ENCODE measurements around the gene NLRC5. TPM values are rescaled to one million over a fixed set of nuclear protein-coding genes. Genes with fewer than 3 reads are reported as not detected.

The NLRC5 gene
- total RNA-seq, 2 experiments from 2014 or later: 424 to 434 TPM

- TF ChIP-seq CTCF (IDR thresholded peaks at IDR 0.05): no peak
- no peaks in the 10 kb centered on the region for H3K9me3 Mint-ChIP-seq
- intact Hi-C loops (cut with DNase I, micrococcal nuclease): no loop called here
- no peaks in the 10 kb centered on the region for H3K27me3 ChIP-seq (ENCODE audit: control insufficient read depth in 1 of 2, insufficient read depth in 2 of 2, low read length in 2 of 2)
- no peaks in the 10 kb centered on the region for H3K9me3 ChIP-seq (ENCODE audit: control insufficient read depth in 1 of 2, insufficient read depth in 1 of 2, low read length in 2 of 2)
- H3K4me1 Mint-ChIP-seq (ENCODE audit: low read depth): peaks cover 19% of the 10 kb centered on the region
- no peak within 1 kb of the TSS for H3K27ac ChIP-seq (ENCODE audit: low read depth in 1 of 2, low read length in 2 of 2)
- H3K36me3 ChIP-seq (ENCODE audit: insufficient read depth, low read length): no peaks in the 10 kb centered on the region
- CTCF ChIA-PET: no interaction called here
- H3K36me3 Mint-ChIP-seq (ENCODE audit: low read depth): no peaks in the 10 kb centered on the region
- peaks cover 20% of the 10 kb centered on the region for H3K4me1 ChIP-seq (ENCODE audit: insufficient read depth, low read length)
- POLR2A ChIA-PET: interaction anchor here (0.9 kb wide), 1 partner anchor 11 kb away, joined by 3 read pairs; no protein-coding TSS in a partner anchor
- no peak within 1 kb of the TSS for H3K27ac Mint-ChIP-seq
- H3K4me3 ChIP-seq (ENCODE audit: low read length): no peak within 1 kb of the TSS
- no peaks in the 10 kb centered on the region for H3K27me3 Mint-ChIP-seq
- ATAC-seq (ENCODE audit: poor library complexity) (no peak), DNase-seq (no peak)
- no peak within 1 kb of the TSS for H3K4me3 Mint-ChIP-seq
Observed at GRCh38 chr16:56961851-56962281, 27.5 kb upstream of the NLRC5 start, which contains the start of gene CETP. CETP (plus strand) TSS chr16:56961950; CDS start chr16:56961980, 30 bp downstream.

GRCh38 chr16:56964243-56965148, 24.9 kb upstream of the NLRC5 start:
- Mint-ChIP-seq H3K9me3 (no peaks in the 10 kb centered on the region), H3K4me3 (no peak overlapping the region), H3K36me3 (ENCODE audit: low read depth) (no peaks in the 10 kb centered on the region), H3K27me3 (no peaks in the 10 kb centered on the region), H3K4me1 (ENCODE audit: low read depth) (peaks cover 19% of the 10 kb centered on the region), H3K27ac (no peak overlapping the region)
- no peaks in the 10 kb centered on the region for H3K36me3 ChIP-seq (ENCODE audit: insufficient read depth, low read length)
- intact Hi-C loops (cut with DNase I, micrococcal nuclease): loop anchor here (1.0 to 2.0 kb wide), 6 partner anchors 24 to 204 kb away; partner anchors contain the start of gene NLRC5 (in 1 of the 2)
- peaks cover 20% of the 10 kb centered on the region for H3K4me1 ChIP-seq (ENCODE audit: insufficient read depth, low read length)
- no peaks in the 10 kb centered on the region for H3K9me3 ChIP-seq (ENCODE audit: control insufficient read depth in 1 of 2, insufficient read depth in 1 of 2, low read length in 2 of 2)
- peak; percentile 99 for TF ChIP-seq CTCF (IDR thresholded peaks at IDR 0.05)
- DNase-seq (peak; percentile 90 to 99 (median 96)), ATAC-seq (ENCODE audit: poor library complexity) (peak; percentile 98)
- no peak overlapping the region for H3K27ac ChIP-seq (ENCODE audit: low read depth in 1 of 2, low read length in 2 of 2)
- POLR2A ChIA-PET: interaction anchor here (1.1 to 3.5 kb wide), 6 partner anchors 11 to 91 kb away, joined by 3 to 14 read pairs (median 4); partner anchors contain the start of gene NLRC5
- H3K27me3 ChIP-seq (ENCODE audit: control insufficient read depth in 1 of 2, insufficient read depth in 2 of 2, low read length in 2 of 2): no peaks in the 10 kb centered on the region
- no peak overlapping the region for H3K4me3 ChIP-seq (ENCODE audit: low read length)
- CTCF ChIA-PET: interaction anchor here (0.7 to 3.6 kb wide), 30 partner anchors 12 to 203 kb away, joined by 3 to 22 read pairs (median 4); partner anchors contain the start of genes CPNE2 and NLRC5

GRCh38 chr16:56965149-56966092, 23.9 kb upstream of the NLRC5 start:
- TF ChIP-seq CTCF (IDR thresholded peaks at IDR 0.05): no peak
- CTCF ChIA-PET: interaction anchor here (0.7 to 3.6 kb wide), 18 partner anchors 19 to 136 kb away, joined by 3 to 22 read pairs (median 5); partner anchors contain the start of genes CPNE2 and NLRC5
- H3K36me3 ChIP-seq (ENCODE audit: insufficient read depth, low read length): no peaks in the 10 kb centered on the region
- POLR2A ChIA-PET: interaction anchor here (0.8 to 3.5 kb wide), 8 partner anchors 10 to 90 kb away, joined by 3 to 14 read pairs (median 3); partner anchors contain the start of gene NLRC5
- no peak overlapping the region for H3K4me3 ChIP-seq (ENCODE audit: low read length)
- H3K36me3 Mint-ChIP-seq (ENCODE audit: low read depth): no peaks in the 10 kb centered on the region
- H3K9me3 ChIP-seq (ENCODE audit: control insufficient read depth in 1 of 2, insufficient read depth in 1 of 2, low read length in 2 of 2): no peaks in the 10 kb centered on the region
- no peaks in the 10 kb centered on the region for H3K9me3 Mint-ChIP-seq
- H3K4me1 Mint-ChIP-seq (ENCODE audit: low read depth): peaks cover 19% of the 10 kb centered on the region
- no peak overlapping the region for H3K4me3 Mint-ChIP-seq
- ATAC-seq (ENCODE audit: poor library complexity) (no peak), DNase-seq (peak in 1 of 14 experiments; percentile 15)
- no peaks in the 10 kb centered on the region for H3K27me3 ChIP-seq (ENCODE audit: control insufficient read depth in 1 of 2, insufficient read depth in 2 of 2, low read length in 2 of 2)
- peak overlapping the region; percentile 72 for H3K27ac Mint-ChIP-seq
- intact Hi-C loops (cut with DNase I, micrococcal nuclease): loop anchor here in 1 of 2 experiments (2.0 kb wide), 1 partner anchor 23 kb away; the partner anchor contains the start of gene NLRC5
- no peak overlapping the region for H3K27ac ChIP-seq (ENCODE audit: low read depth in 1 of 2, low read length in 2 of 2)
- H3K27me3 Mint-ChIP-seq: no peaks in the 10 kb centered on the region
- H3K4me1 ChIP-seq (ENCODE audit: insufficient read depth, low read length): peaks cover 22% of the 10 kb centered on the region
